HepG2 (cell line): Measurements from ENCODE around the gene SLC38A2. TPM values are rescaled to one million over a fixed set of nuclear protein-coding genes. Genes with fewer than 3 reads are reported as not detected.

Experiments
- ATAC-seq: fragments of 200-7000 bp; cut with Tn5 transposase; 3 replicates; pipeline ENCODE4 v1.9.1; 2020; ENCODE audit warnings: mild to moderate bottlenecking, moderate library complexity
- BruUV-seq: library from RNA; stranded (reverse); fragments of 400-500 nt; replicated peaks from 2 replicates; lab custom pipeline; 2021; lab: Mats Ljungman, UMichigan
- CTCF ChIA-PET: fragments of 300-600 bp; formaldehyde crosslinking; extraction: SDS; loops from one replicate; lab custom pipeline; 2021; ENCODE audit warnings: low total read pairs, inconsistent platforms, low intra/inter-chr PET ratio; lab: Yijun Ruan, JAX
- POLR2A ChIA-PET: fragments of 350-600 bp; sonication (Branson Sonifier 250); formaldehyde crosslinking; loops from one replicate; lab custom pipeline; 2020; ENCODE audit warnings: antibody characterized with exemption, inconsistent platforms; lab: Yijun Ruan, JAX
- DNase-seq: peaks from one replicate; pipeline ENCODE4 v3.0.0-alpha.2; 2015; ENCODE audit warnings: low spot score
- FAIRE-seq: peaks from 3 replicates; lab custom pipeline; 2011; peaks lifted over from hg19 to GRCh38; lab: Jason Lieb, UNC
- H2AFZ ChIP-seq: one replicate; pipeline ENCODE4 v1.6.1; 2011; ENCODE audit warnings: low read length, inconsistent platforms
- H3K27ac ChIP-seq: fragments of 300-600 bp; 3 replicates; pipeline ENCODE4 v1.8.0; 2011; ENCODE audit warnings: mixed run types, mild to moderate bottlenecking, mixed read lengths, low read length, inconsistent platforms; ENCODE audit not compliant: insufficient read depth; ENCODE audit errors: extremely low read length
- H3K27me3 ChIP-seq, 2 experiments: fragments of 200-600 bp in 1 of 2; 2 replicates in 1 of 2; 3 replicates in 1 of 2; pipeline versions ENCODE4 v1.6.0 to v1.8.0; 2011; ENCODE audit warnings: low read length in 2 of 2, mild to moderate bottlenecking in 2 of 2, moderate library complexity in 2 of 2, inconsistent platforms in 1 of 2; ENCODE audit not compliant: insufficient read depth in 2 of 2, control insufficient read depth in 1 of 2
- H3K36me3 ChIP-seq, 2 experiments: fragments of 200-600 bp in 1 of 2; replicated peaks in 1 of 2; 2 replicates in 1 of 2; 3 replicates in 1 of 2; pipeline versions ENCODE4 v1.5.1 to v1.8.0; 2011; ENCODE audit warnings: low read length in 2 of 2, inconsistent platforms in 1 of 2; ENCODE audit not compliant: insufficient read depth in 2 of 2, control insufficient read depth in 1 of 2
- H3K4me1 ChIP-seq: 2 replicates; pipeline ENCODE4 v1.5.1; 2012; ENCODE audit warnings: low read length, inconsistent platforms; ENCODE audit not compliant: insufficient read depth
- H3K4me2 ChIP-seq: 2 replicates; pipeline ENCODE4 v1.6.0; 2011; ENCODE audit warnings: low read depth, low read length, inconsistent platforms
- H3K4me3 ChIP-seq, 3 experiments: fragments of 200-600 bp in 1 of 3; sonication (generic), shearing (Covaris generic) in 1 of 3; replicated peaks in 1 of 3; 2 replicates each; pipeline ENCODE4 v1.5.1; 2011 to 2016; ENCODE audit warnings: low read length in 3 of 3, inconsistent platforms in 2 of 3, low read depth in 2 of 3, mild to moderate bottlenecking in 2 of 3, control low read depth in 1 of 3, mixed read lengths in 1 of 3; ENCODE audit not compliant: insufficient read depth in 1 of 3
- H3K79me2 ChIP-seq: one replicate; pipeline ENCODE4 v1.6.1; 2011; ENCODE audit warnings: low read length, inconsistent platforms; ENCODE audit not compliant: insufficient read depth
- H3K9ac ChIP-seq: 2 replicates; pipeline ENCODE4 v1.6.0; 2011; ENCODE audit warnings: mild to moderate bottlenecking, low read depth, low read length, inconsistent platforms; ENCODE audit not compliant: insufficient read depth
- H3K9me3 ChIP-seq: 2 replicates; pipeline ENCODE4 v1.5.1; 2012; ENCODE audit warnings: mild to moderate bottlenecking, low read length
- H4K20me1 ChIP-seq: 2 replicates; pipeline ENCODE4 v1.6.0; 2011; ENCODE audit warnings: inconsistent platforms, mild to moderate bottlenecking, low read length, moderate library complexity; ENCODE audit not compliant: insufficient read depth
- CEBPZ ChIP-seq: IDR thresholded peaks from 2 replicates; pipeline ENCODE4 v1.6.1; 2012; ENCODE audit warnings: low read length, improper control_type of control experiment
- FOXA1 ChIP-seq, 2 experiments: fragments of 450-650 bp in 1 of 2; sonication (generic) in 1 of 2; formaldehyde crosslinking in 1 of 2; IDR thresholded peaks; 2 replicates each; pipeline versions ENCODE4 v1.4.0 to v1.6.1; 2016 to 2020; ENCODE audit warnings: missing genetic modification reagents in 1 of 2
- HMGXB4 ChIP-seq, 2 experiments: sonication (generic) in 1 of 2; formaldehyde crosslinking in 1 of 2; IDR thresholded peaks; 2 replicates each; pipeline versions ENCODE4 v1.4.0 to v1.6.1; 2018 to 2020; ENCODE audit warnings: missing genetic modification reagents in 2 of 2, borderline replicate concordance in 1 of 2, low read depth in 1 of 2, mild to moderate bottlenecking in 1 of 2, missing biosample characterization in 1 of 2
- MBD4 ChIP-seq: IDR thresholded peaks from 2 replicates; pipeline ENCODE4 v1.6.1; 2012; ENCODE audit warnings: low read length, inconsistent platforms, borderline replicate concordance
- MTERF4 ChIP-seq: sonication (generic); formaldehyde crosslinking; IDR thresholded peaks from 2 replicates; pipeline ENCODE4 v1.8.0; 2023; ENCODE audit warnings: mild to moderate bottlenecking, missing genetic modification reagents
- RAD51 ChIP-seq: fragments of 450-650 bp; IDR thresholded peaks from 2 replicates; pipeline ENCODE4 v1.6.1; 2016; ENCODE audit warnings: borderline replicate concordance
- RARG ChIP-seq: sonication (generic); formaldehyde crosslinking; IDR thresholded peaks from 2 replicates; pipeline ENCODE4 v1.4.0; 2020; ENCODE audit warnings: low read depth, mild to moderate bottlenecking, missing genetic modification reagents
- ZNF615 ChIP-seq: sonication (generic); formaldehyde crosslinking; IDR thresholded peaks from 2 replicates; pipeline ENCODE4 v1.5.0; 2020; ENCODE audit warnings: mild to moderate bottlenecking, missing genetic modification reagents, borderline replicate concordance
- ZNF687 ChIP-seq: sonication (generic); formaldehyde crosslinking; IDR thresholded peaks from 2 replicates; pipeline ENCODE4 v1.5.1; 2020; ENCODE audit warnings: mild to moderate bottlenecking, missing genetic modification reagents, moderate library complexity
- ZNF724P ChIP-seq: sonication (generic); formaldehyde crosslinking; IDR thresholded peaks from 2 replicates; pipeline ENCODE4 v1.8.0; 2022; ENCODE audit warnings: missing genetic modification reagents, borderline replicate concordance
- ZNF773 ChIP-seq: sonication (generic); formaldehyde crosslinking; IDR thresholded peaks from 2 replicates; pipeline ENCODE4 v1.4.0; 2020; ENCODE audit warnings: missing genetic modification reagents, borderline replicate concordance
- ZNF782 ChIP-seq: sonication (generic); formaldehyde crosslinking; IDR thresholded peaks from 2 replicates; pipeline ENCODE4 v1.4.0; 2020; ENCODE audit warnings: missing genetic modification reagents, mild to moderate bottlenecking, borderline replicate concordance
- WGBS: methylation state at CpG from one replicate; pipeline ENCODE4 v1.1.6; 2017; ENCODE audit warnings: low lambda C conversion rate; 5-methylcytosine and 5-hydroxymethylcytosine counted together
- in situ Hi-C: cut with HindIII; loops from 2 replicates; pipeline ENCODE4 v1.10.0; 2017; ENCODE audit warnings: low pct_unique_long_range_greater_than_20kb; ENCODE audit not compliant: extremely low pct_ligation_motif_present
- intact Hi-C: fragments of 100-400 bp; cut with micrococcal nuclease; formaldehyde crosslinking; loops from one replicate; pipeline ENCODE4 v1.10.0; 2022; ENCODE audit not compliant: unreplicated experiment
- polyA plus RNA-seq, 8 experiments: library from polyadenylated mRNA; depleted of rRNA in 3 of 8; stranded (reverse) in 7 of 8; unstranded in 1 of 8; fragments of >200 nt; fragmentation: Illumina TruSeq in 4 of 8; extraction: Trizol in 4 of 8; gene quantifications; 2 replicates each; pipeline versions ENCODE4 v1.2.1 to v1.2.3, GENCODE V29; 2011 to 2016; ENCODE audit warnings: low read depth in 4 of 8, missing spikeins in 1 of 8, mixed read lengths in 1 of 8; ENCODE audit not compliant: insufficient read depth in 1 of 8
- total RNA-seq, 5 experiments: library from RNA; depleted of rRNA; stranded (reverse); fragments of >200 nt; fragmentation: Illumina TruSeq; extraction: Trizol; gene quantifications; 2 replicates each; pipeline ENCODE4 v1.2.3, GENCODE V29; 2016; ENCODE audit warnings: low read depth in 1 of 5

The SLC38A2 gene
- total and polyA plus RNA-seq, 2 of the 13 experiments (the other 11 are each of a cell fraction or from before 2014, with no cell fraction given), result 368 to 880 TPM

- peak overlapping the region; percentile 84 to 96 (median 94) for H3K4me3 ChIP-seq
- H3K9ac ChIP-seq, result peak overlapping the region; percentile 98
- H3K27me3 ChIP-seq, result no peaks in the 10 kb centered on the region; a peak in 2 of 5 replicates
- 33% methylated on average over 5 of the region's 5 CpGs for WGBS
- no TSS peak for BruUV-seq
- no peak for FAIRE-seq
- POLR2A ChIA-PET, result interaction anchor here (0.9 to 3.2 kb wide), 9 partner anchors 9 to 297 kb away, joined by 3 to 14 read pairs (median 5); no protein-coding TSS in a partner anchor
- in situ Hi-C loops, result no loop called here
- no peaks in the 10 kb centered on the region for H3K9me3 ChIP-seq
- H3K4me2 ChIP-seq, result peak overlapping the region; percentile 94
- H3K4me1 ChIP-seq, result peaks cover 67% of the 10 kb centered on the region
- peaks cover 38 to 87% of the 10 kb centered on the region in 2 experiments for H3K36me3 ChIP-seq
- peaks cover 100% of the 10 kb centered on the region for H4K20me1 ChIP-seq
- no peak for DNase-seq
- peaks cover 61% of the 10 kb centered on the region for H3K79me2 ChIP-seq
- intact Hi-C loops, result loop anchor here (10.0 kb wide), 1 partner anchor 373 kb away; the partner anchor contains the start of gene SCAF11
- CTCF ChIA-PET, result no interaction called here
- H3K27ac ChIP-seq, result peak overlapping the region; percentile 97
- ATAC-seq, result no peak
- H2AFZ ChIP-seq, result no peak overlapping the region
- no peak for TF ChIP-seq RARG (CRISPR knock-in tag)
- TF ChIP-seq ZNF687, result no peak
- no peak for TF ChIP-seq FOXA1 (IDR thresholded peaks at IDR 0.05)
- TF ChIP-seq FOXA1 (CRISPR knock-in tag; IDR thresholded peaks at IDR 0.05), result no peak
- TF ChIP-seq ZNF782 (CRISPR knock-in tag), result no peak
- no peak for TF ChIP-seq ZNF615 (CRISPR knock-in tag)
- no peak for TF ChIP-seq RAD51
- no peak for TF ChIP-seq MTERF4
- TF ChIP-seq CEBPZ, result no peak
- TF ChIP-seq MBD4, result peak; percentile 26; the same call in 1 of the 2 replicates
- TF ChIP-seq ZNF773, result no peak
- TF ChIP-seq HMGXB4 (CRISPR knock-in tag; IDR thresholded peaks at IDR 0.05; ENCODE audit: borderline replicate concordance in 1 of 2, low read depth in 1 of 2), result peak in 1 of 2 experiments; percentile 39; a peak in 1 of 4 replicates
- TF ChIP-seq ZNF724P (CRISPR knock-in tag), result no peak
Observed at GRCh38 chr12:46367351-46368029, 5.1 kb downstream of the SLC38A2 start.
